K562 (cell line): ENCODE measurements around the gene LYZL6. TPM values are rescaled to one million over a fixed set of nuclear protein-coding genes. Genes with fewer than 3 reads are reported as not detected.

ENCODE experiments used
- ATF7 ChIP-seq: fragments of 450-650 bp; IDR thresholded peaks from 2 replicates; pipeline ENCODE4 v1.7.1; 2014; ENCODE audit warnings: mild to moderate bottlenecking, moderate library complexity
- FOSL1 ChIP-seq: fragments of 200-800 bp; sonication (Bioruptor generic); conservative IDR thresholded peaks from 2 replicates; pipeline ENCODE4 v1.6.1; 2016; ENCODE audit warnings: missing genetic modification characterization, missing compliant biosample characterization
- HDAC2 ChIP-seq: fragments of 450-650 bp; IDR thresholded peaks from 2 replicates; pipeline ENCODE4 v1.6.1; 2016; ENCODE audit warnings: mild to moderate bottlenecking
- IRF2 ChIP-seq: sonication (generic); formaldehyde crosslinking; IDR thresholded peaks from 2 replicates; pipeline ENCODE4 v1.8.1; 2022; ENCODE audit warnings: mild to moderate bottlenecking, missing genetic modification reagents
- MTA3 ChIP-seq: fragments of 450-650 bp; formaldehyde crosslinking; IDR thresholded peaks from 2 replicates; pipeline ENCODE4 v1.6.1; 2017; ENCODE audit warnings: mild to moderate bottlenecking, borderline replicate concordance
- POU5F1 ChIP-seq: fragments of 150-350 bp; IDR thresholded peaks from 2 replicates; pipeline ENCODE4 v1.6.1; 2014; ENCODE audit warnings: borderline replicate concordance, low read length, low read depth, mild to moderate bottlenecking; ENCODE audit not compliant: partially characterized antibody
- RB1 ChIP-seq: fragments of 450-650 bp; IDR thresholded peaks from 2 replicates; pipeline ENCODE4 v1.6.1; 2017; ENCODE audit warnings: low read depth, mild to moderate bottlenecking
- SAFB ChIP-seq: fragments of 200-400 bp; formaldehyde crosslinking; IDR thresholded peaks from 2 replicates; pipeline ENCODE4 v1.6.1; 2017; ENCODE audit warnings: low read depth, low read length, borderline replicate concordance
- SETDB1 ChIP-seq: IDR thresholded peaks from one replicate; pipeline ENCODE4 v1.6.1; 2012; ENCODE audit warnings: low read length, control low read depth, inconsistent platforms
- SREBF2 ChIP-seq: sonication (generic); formaldehyde crosslinking; IDR thresholded peaks from 2 replicates; pipeline ENCODE4 v1.4.0; 2020; ENCODE audit warnings: mild to moderate bottlenecking, missing genetic modification reagents
- SUPT5H ChIP-seq: fragments of 450-650 bp; IDR thresholded peaks from 2 replicates; pipeline ENCODE4 v1.6.1; 2016
- TCF3 ChIP-seq: sonication (generic); formaldehyde crosslinking; IDR thresholded peaks from 2 replicates; pipeline ENCODE4 v1.4.0; 2020; ENCODE audit warnings: mild to moderate bottlenecking, missing genetic modification reagents
- TCF7L2 ChIP-seq: fragments of 150-350 bp; IDR thresholded peaks from 2 replicates; pipeline ENCODE4 v1.6.1; 2016; ENCODE audit warnings: low read depth, mild to moderate bottlenecking, low read length, moderate library complexity
- TEAD4 ChIP-seq, 2 experiments: sonication (generic) in 1 of 2; formaldehyde crosslinking in 1 of 2; IDR thresholded peaks; 2 replicates each; pipeline versions ENCODE4 v1.6.1 to v1.8.0; 2012 to 2022; ENCODE audit warnings: borderline replicate concordance in 1 of 2, inconsistent platforms in 1 of 2, low read length in 1 of 2, mild to moderate bottlenecking in 1 of 2, missing genetic modification reagents in 1 of 2
- ZNF165 ChIP-seq: fragments of 250-450 bp; sonication (Bioruptor Pico); IDR thresholded peaks from 2 replicates; pipeline ENCODE4 v1.4.0; 2020; ENCODE audit warnings: borderline replicate concordance
- ZNF23 ChIP-seq: fragments of 250-450 bp; sonication (Bioruptor Pico); IDR thresholded peaks from 2 replicates; pipeline ENCODE4 v1.4.0; 2020; ENCODE audit warnings: mild to moderate bottlenecking
- ZNF316 ChIP-seq: fragments of 450-650 bp; IDR thresholded peaks from 2 replicates; pipeline ENCODE4 v1.6.1; 2016
- ZNF699 ChIP-seq: fragments of 250-450 bp; sonication (Bioruptor Pico); IDR thresholded peaks from 2 replicates; pipeline ENCODE4 v1.8.0; 2021; ENCODE audit warnings: mild to moderate bottlenecking, moderate library complexity; ENCODE audit not compliant: insufficient replicate concordance
- ZZZ3 ChIP-seq: fragments of 450-650 bp; IDR thresholded peaks from 2 replicates; pipeline ENCODE4 v1.6.1; 2016; ENCODE audit warnings: antibody characterized with exemption, mild to moderate bottlenecking, moderate library complexity
- polyA plus RNA-seq, 8 experiments: library from polyadenylated mRNA; depleted of rRNA in 4 of 8; stranded (reverse) in 5 of 8; unstranded in 3 of 8; fragments of >200 nt; fragmentation: Nextera tagmentation in 2 of 8; fragmentation: Illumina TruSeq in 1 of 8; extraction: Ambion mirVana in 2 of 8; extraction: Trizol in 1 of 8; gene quantifications; 2 replicates each; pipeline versions ENCODE4 v1.2.1 to v1.2.3, GENCODE V29; 2011 to 2014; ENCODE audit warnings: inconsistent platforms in 1 of 8, missing spikeins in 1 of 8
- total RNA-seq, 7 experiments: library from RNA; depleted of rRNA in 6 of 7; stranded (reverse); fragments of >200 nt in 6 of 7; fragmentation: Illumina TruSeq in 2 of 7; extraction: Trizol in 2 of 7; gene quantifications; 2 replicates each; pipeline versions ENCODE4 v1.2.1 to v1.2.3, GENCODE V29; 2011 to 2021; ENCODE audit warnings: low replicate concordance in 1 of 7
- TF ChIP-seq, protein P1 (sequence below), 2 experiments: fragments of 450-650 bp; IDR thresholded peaks; 2 replicates each; pipeline ENCODE4 v1.6.1; 2018; ENCODE audit warnings: mild to moderate bottlenecking in 2 of 2, low read depth in 1 of 2; ENCODE audit not compliant: partially characterized antibody in 2 of 2
- TF ChIP-seq, protein P2 (sequence below), 3 experiments: IDR thresholded peaks in 2 of 3; conservative IDR thresholded peaks in 1 of 3; 2 replicates each; pipeline ENCODE4 v1.5.1; 2011 to 2012; ENCODE audit warnings: low read length in 3 of 3, mild to moderate bottlenecking in 3 of 3, control low read depth in 2 of 3, improper control_type of control experiment in 1 of 3, inconsistent platforms in 1 of 3, low read depth in 1 of 3, mixed read lengths in 1 of 3, moderate library complexity in 1 of 3; ENCODE audit not compliant: insufficient read depth in 2 of 3
- TF ChIP-seq, protein P3 (sequence below), 2 experiments: fragments of 450-650 bp in 1 of 2; sonication (generic) in 1 of 2; formaldehyde crosslinking; conservative IDR thresholded peaks; 2 replicates each; pipeline versions ENCODE4 v1.4.0 to v1.8.1; 2020 to 2022; ENCODE audit warnings: mild to moderate bottlenecking in 1 of 2, missing genetic modification reagents in 1 of 2

LYZL6 gene
- total and polyA plus RNA-seq, 9 of the 15 experiments (the other 6 are each of a cell fraction or from before 2014, with no cell fraction given), result not detected

DNA sequence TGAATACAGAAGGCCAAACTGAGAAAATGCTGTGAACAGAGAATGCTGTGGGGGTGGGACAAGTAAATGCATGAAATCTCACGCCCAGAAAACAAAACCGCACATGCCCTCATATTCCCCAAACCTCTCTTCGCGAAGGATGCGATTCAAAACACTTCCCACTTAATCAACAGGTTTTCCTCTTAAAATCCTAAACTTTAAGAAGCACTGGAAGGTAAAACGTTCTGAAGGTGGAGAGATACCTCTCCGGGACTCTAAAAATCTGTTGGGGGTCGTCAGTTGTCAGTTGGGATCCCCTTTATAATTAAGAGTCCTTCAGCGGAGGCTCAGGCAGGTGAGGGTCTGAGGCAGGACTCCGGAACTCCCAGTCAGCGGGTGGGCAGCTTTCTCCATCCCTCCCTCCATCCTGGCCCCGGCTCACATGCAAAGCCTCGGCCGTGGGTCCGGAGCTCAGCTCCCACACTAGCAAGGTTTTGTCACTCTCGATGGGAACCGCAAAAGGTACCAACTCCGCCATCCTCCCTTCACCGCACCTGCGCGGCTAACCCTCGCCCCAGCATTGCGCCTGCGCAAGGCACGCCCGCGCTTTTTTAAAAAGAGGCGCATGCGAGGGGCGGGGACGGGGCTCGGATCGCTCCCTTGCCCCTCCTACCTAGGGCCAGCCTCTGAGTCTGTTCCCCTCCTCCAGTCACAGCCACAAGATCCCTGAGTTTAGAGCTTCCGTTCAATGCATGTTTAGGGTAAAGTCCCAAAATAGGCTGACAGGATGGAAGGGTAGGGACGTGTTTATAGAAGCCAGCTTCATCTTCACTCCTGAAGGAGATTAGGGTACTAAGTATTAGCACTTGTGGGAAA, 13.1 kb downstream of the LYZL6 start, which contains the start of gene RDM1 (continued):
- TF ChIP-seq TEAD4 (IDR thresholded peaks at IDR 0.05; ENCODE audit: low read length), result no peak
- TF ChIP-seq TEAD4 (CRISPR knock-in tag; IDR thresholded peaks at IDR 0.05; ENCODE audit: borderline replicate concordance), result no peak
- no peak for TF ChIP-seq TCF7L2
- TF ChIP-seq ZNF316, result no peak
- no peak for TF ChIP-seq FOSL1 (tag)
- TF ChIP-seq, protein P1, sequence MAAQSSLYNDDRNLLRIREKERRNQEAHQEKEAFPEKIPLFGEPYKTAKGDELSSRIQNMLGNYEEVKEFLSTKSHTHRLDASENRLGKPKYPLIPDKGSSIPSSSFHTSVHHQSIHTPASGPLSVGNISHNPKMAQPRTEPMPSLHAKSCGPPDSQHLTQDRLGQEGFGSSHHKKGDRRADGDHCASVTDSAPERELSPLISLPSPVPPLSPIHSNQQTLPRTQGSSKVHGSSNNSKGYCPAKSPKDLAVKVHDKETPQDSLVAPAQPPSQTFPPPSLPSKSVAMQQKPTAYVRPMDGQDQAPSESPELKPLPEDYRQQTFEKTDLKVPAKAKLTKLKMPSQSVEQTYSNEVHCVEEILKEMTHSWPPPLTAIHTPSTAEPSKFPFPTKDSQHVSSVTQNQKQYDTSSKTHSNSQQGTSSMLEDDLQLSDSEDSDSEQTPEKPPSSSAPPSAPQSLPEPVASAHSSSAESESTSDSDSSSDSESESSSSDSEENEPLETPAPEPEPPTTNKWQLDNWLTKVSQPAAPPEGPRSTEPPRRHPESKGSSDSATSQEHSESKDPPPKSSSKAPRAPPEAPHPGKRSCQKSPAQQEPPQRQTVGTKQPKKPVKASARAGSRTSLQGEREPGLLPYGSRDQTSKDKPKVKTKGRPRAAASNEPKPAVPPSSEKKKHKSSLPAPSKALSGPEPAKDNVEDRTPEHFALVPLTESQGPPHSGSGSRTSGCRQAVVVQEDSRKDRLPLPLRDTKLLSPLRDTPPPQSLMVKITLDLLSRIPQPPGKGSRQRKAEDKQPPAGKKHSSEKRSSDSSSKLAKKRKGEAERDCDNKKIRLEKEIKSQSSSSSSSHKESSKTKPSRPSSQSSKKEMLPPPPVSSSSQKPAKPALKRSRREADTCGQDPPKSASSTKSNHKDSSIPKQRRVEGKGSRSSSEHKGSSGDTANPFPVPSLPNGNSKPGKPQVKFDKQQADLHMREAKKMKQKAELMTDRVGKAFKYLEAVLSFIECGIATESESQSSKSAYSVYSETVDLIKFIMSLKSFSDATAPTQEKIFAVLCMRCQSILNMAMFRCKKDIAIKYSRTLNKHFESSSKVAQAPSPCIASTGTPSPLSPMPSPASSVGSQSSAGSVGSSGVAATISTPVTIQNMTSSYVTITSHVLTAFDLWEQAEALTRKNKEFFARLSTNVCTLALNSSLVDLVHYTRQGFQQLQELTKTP (IDR thresholded peaks at IDR 0.05; ENCODE audit: low read depth in 1 of 2, partially characterized antibody in 2 of 2), result no peak
- no peak for TF ChIP-seq ZNF165
- peak; percentile 75; the same call in 1 of the 2 replicates for TF ChIP-seq RB1
- no peak for TF ChIP-seq SAFB
- TF ChIP-seq, protein P2, sequence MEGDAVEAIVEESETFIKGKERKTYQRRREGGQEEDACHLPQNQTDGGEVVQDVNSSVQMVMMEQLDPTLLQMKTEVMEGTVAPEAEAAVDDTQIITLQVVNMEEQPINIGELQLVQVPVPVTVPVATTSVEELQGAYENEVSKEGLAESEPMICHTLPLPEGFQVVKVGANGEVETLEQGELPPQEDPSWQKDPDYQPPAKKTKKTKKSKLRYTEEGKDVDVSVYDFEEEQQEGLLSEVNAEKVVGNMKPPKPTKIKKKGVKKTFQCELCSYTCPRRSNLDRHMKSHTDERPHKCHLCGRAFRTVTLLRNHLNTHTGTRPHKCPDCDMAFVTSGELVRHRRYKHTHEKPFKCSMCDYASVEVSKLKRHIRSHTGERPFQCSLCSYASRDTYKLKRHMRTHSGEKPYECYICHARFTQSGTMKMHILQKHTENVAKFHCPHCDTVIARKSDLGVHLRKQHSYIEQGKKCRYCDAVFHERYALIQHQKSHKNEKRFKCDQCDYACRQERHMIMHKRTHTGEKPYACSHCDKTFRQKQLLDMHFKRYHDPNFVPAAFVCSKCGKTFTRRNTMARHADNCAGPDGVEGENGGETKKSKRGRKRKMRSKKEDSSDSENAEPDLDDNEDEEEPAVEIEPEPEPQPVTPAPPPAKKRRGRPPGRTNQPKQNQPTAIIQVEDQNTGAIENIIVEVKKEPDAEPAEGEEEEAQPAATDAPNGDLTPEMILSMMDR (IDR thresholded peaks at IDR 0.05 in 2 of 3, conservative IDR thresholded peaks at IDR 0.05 in 1 of 3; ENCODE audit: insufficient read depth in 2 of 3, low read depth in 1 of 3, low read length in 3 of 3), result no peak
- TF ChIP-seq IRF2 (CRISPR knock-in tag), result no peak
- no peak for TF ChIP-seq ZNF23 (CRISPR knock-in tag)
- no peak for TF ChIP-seq POU5F1
- peak; percentile 50 for TF ChIP-seq ATF7
- no peak for TF ChIP-seq SETDB1
- no peak for TF ChIP-seq ZNF699 (CRISPR knock-in tag)
- TF ChIP-seq, protein P3, sequence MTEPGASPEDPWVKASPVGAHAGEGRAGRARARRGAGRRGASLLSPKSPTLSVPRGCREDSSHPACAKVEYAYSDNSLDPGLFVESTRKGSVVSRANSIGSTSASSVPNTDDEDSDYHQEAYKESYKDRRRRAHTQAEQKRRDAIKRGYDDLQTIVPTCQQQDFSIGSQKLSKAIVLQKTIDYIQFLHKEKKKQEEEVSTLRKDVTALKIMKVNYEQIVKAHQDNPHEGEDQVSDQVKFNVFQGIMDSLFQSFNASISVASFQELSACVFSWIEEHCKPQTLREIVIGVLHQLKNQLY (CRISPR knock-in tag; conservative IDR thresholded peaks at IDR 0.05), result no peak
- TF ChIP-seq MTA3, result no peak; the same call in 1 of the 2 replicates
- no peak for TF ChIP-seq SREBF2
- no peak for TF ChIP-seq ZZZ3
- no peak; the same call in 1 of the 2 replicates for TF ChIP-seq HDAC2
- TF ChIP-seq TCF3 (CRISPR knock-in tag), result no peak; the same call in 1 of the 2 replicates
- TF ChIP-seq SUPT5H, result peak; percentile 67
